Heart left ventricle (tissue), 13 donors: ENCODE measurements around the gene VN1R2.
"Not testable (repeated sequence)": the region's sequence is repeated elsewhere in the genome, so short reads cannot be mapped to it uniquely, and the experiment has no call there.

Experiments
- CTCF ChIP-seq, 12 donors: fragments of 200-600 bp; sonication (generic) in 4 of 12; IDR thresholded peaks; one replicate each; pipeline versions ENCODE4 v1.5.0 to v1.8.0; 2018 to 2022; ENCODE audit warnings: antibody characterized with exemption in 12 of 12, mild to moderate bottlenecking in 5 of 12
- POLR2A ChIP-seq, 2 donors: fragments of 450-650 bp; IDR thresholded peaks; one replicate each; pipeline ENCODE4 v1.6.1; 2017; ENCODE audit warnings: antibody characterized with exemption in 2 of 2, mild to moderate bottlenecking in 2 of 2, moderate library complexity in 2 of 2
- donor health status: ischemic (EF 13 %, LVEDD 7.1; RV severe dilation, severe dysfunction).
- donor health status: DM: no; HTN: yes; CAD: no.
- donor health status: DM: no; HTN: no; CAD: no.
- donor health status: ischemic (EF 25% LVEDD 6.9; RV normal size, moderate dysfunction).
- donor health status: ischemic (EF 25% LVEDD 5.7; RV mildly dilated, moderate dysfunction).
- donor health status: ischemic (EF 35%, LVEDD 5.7; RV mildly dilated, moderate dysfunction).
- donor health status: nonischemic (EF 11% LVEDD 7.7; RV severe dilation, severe dysfunction).
- donor health status: DM: yes; HTN: yes; CAD: no.
- donor health status: PGD.
- donor health status: ischemic (EF 29% LVEDD 5.4; RV normal size, mild dysfunction).
- donor health status: nonischemic (EF 23%, LVEDD 6.1; RV moderate dilation, normal function).

GRCh38 chr19:53267623-53268022, 9.5 kb downstream of the VN1R2 start, which contains the start of gene VN1R4:
- TF ChIP-seq CTCF, POLR2A (IDR thresholded peaks at IDR 0.05): not testable (repeated sequence)
